Measurements from ENCODE around the gene LRG1. TPM values are rescaled to one million over a fixed set of nuclear protein-coding genes. Genes with fewer than 3 reads are reported as not detected.
A peak's percentile ranks its signal among the peaks of the same experiment; 100 is the strongest.

Gene LRG1
- total and polyA plus RNA-seq, 7 donors, result 0.36 to 21.0 (median 2.4) TPM; not detected in 1

DNA sequence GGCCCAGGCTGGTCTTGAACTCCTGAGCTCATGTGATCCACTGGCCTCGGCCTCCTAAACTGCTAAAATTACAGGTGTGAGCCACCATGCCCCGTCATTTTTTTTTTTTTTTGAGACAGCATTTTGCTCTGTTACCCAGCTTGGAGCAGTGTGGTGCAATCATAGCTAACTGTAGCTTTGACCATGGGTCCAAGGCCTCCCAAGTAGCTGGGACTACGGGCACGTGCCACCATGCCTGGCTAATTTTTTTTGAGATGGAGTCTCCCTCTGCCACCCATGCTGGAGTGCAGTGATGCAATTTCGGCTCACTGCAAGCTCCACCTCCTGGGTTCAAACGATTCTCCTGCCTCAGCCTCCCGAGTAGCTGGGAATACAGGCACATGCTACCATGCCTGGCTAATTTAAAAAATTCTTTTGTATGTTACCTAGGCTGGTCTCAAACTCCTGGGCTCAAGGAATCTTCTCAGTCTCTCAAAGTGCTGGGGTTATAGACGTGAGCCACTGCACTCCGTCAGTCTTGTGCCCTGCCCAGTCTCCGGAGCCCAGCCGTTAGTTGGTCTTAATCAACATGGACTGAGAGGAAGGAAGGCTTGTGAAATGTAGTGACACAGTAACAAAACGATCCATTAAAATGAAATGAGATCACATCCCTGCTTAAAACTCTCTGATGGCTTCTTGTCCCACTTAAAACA lies 1.4 kb upstream of the LRG1 start:
- TF ChIP-seq EP300 (IDR thresholded peaks at IDR 0.05) (no peak), POLR2AphosphoS5 (IDR thresholded peaks at IDR 0.05) (no peak), POLR2A (IDR thresholded peaks at IDR 0.05) (no peak)
- TF ChIP-seq, protein P1, sequence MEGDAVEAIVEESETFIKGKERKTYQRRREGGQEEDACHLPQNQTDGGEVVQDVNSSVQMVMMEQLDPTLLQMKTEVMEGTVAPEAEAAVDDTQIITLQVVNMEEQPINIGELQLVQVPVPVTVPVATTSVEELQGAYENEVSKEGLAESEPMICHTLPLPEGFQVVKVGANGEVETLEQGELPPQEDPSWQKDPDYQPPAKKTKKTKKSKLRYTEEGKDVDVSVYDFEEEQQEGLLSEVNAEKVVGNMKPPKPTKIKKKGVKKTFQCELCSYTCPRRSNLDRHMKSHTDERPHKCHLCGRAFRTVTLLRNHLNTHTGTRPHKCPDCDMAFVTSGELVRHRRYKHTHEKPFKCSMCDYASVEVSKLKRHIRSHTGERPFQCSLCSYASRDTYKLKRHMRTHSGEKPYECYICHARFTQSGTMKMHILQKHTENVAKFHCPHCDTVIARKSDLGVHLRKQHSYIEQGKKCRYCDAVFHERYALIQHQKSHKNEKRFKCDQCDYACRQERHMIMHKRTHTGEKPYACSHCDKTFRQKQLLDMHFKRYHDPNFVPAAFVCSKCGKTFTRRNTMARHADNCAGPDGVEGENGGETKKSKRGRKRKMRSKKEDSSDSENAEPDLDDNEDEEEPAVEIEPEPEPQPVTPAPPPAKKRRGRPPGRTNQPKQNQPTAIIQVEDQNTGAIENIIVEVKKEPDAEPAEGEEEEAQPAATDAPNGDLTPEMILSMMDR (IDR thresholded peaks at IDR 0.05), result no peak
- Histone ChIP-seq H3K4me1 (no peaks in the 10 kb centered on the region), H3K27ac (peak overlapping the region in 1 of 4 donors; percentile 25), H3K4me3 (no peak overlapping the region), H3K27me3 (peaks cover 0 to 4% (median 3%) of the 10 kb centered on the region in 3 donors), H3K9me3 (peaks cover 0 to 6% (median 2%) of the 10 kb centered on the region in 4 donors), H3K36me3 (no peaks in the 10 kb centered on the region)
- 83 to 86% methylated on average over 12 of the region's 12 CpGs for WGBS, 2 donors
- intact Hi-C loops (cut with DNase I), result no loop called here
- no peak for DNase-seq

DNA sequence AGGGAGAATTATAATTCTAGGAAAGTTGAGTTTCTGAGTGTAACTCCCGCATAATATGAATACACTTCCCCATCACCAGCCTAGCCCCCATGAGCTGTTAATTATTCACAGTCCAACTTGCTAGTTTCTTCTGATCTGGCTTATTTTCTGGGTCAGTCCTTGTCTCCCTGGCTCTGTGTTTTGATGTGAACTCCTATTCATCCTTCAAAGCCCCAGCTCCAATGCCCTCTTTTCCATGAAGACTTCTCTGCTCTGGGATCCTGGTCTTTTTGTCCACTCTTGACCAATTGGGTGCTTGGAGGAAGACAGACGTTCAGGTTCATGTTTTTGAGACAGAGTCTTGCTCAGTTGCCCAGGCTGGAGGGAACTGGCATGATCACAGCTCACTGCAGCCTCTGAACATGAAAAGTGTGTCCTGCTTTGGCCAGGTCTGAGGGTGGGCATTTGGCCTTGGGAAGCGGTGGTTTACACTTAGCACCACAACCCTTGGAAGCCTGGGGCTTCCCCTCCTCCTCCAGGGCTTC lies 605 bp downstream of the LRG1 start:
- intact Hi-C loops (cut with DNase I), result no loop called here
- Histone ChIP-seq H3K27me3 (peaks cover 0 to 13% (median 4%) of the 10 kb centered on the region in 3 donors), H3K36me3 (no peaks in the 10 kb centered on the region), H3K9me3 (peaks cover 0 to 6% (median 2%) of the 10 kb centered on the region in 4 donors), H3K27ac (peak overlapping the region in 1 of 4 donors; percentile 3), H3K4me3 (no peak overlapping the region), H3K4me1 (peaks cover 0 to 13% (median 11%) of the 10 kb centered on the region in 4 donors)
- TF ChIP-seq, protein P1 (IDR thresholded peaks at IDR 0.05), result no peak
- no peak for TF ChIP-seq POLR2AphosphoS5 (IDR thresholded peaks at IDR 0.05)
- no peak for DNase-seq
- WGBS, 2 donors, result 83 to 91% methylated on average over 3 of the region's 3 CpGs

DNA sequence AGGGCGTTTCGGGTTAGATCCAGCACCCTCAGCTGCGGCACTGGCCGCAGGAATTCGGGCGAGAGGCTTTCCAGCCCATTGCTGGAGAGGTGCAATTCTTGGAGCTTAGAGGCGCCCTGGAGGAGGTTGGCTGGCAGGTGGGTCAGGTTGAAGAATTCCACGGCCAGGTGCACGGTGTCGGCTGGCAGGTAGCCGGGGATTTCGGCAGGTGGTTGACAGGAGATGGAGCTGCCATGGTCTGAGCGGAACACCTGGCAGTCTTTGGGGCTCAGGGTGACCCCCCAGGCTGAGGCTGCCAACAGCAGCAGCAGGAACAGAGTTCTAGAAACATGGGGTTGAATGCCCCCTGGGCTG lies 1.3 kb downstream of the LRG1 start:
- Histone ChIP-seq H3K9me3 (peaks cover 0 to 6% (median 2%) of the 10 kb centered on the region in 4 donors), H3K4me1 (peaks cover 0 to 13% (median 11%) of the 10 kb centered on the region in 4 donors), H3K27ac (no peak overlapping the region), H3K4me3 (no peak overlapping the region), H3K27me3 (peaks cover 0 to 13% (median 4%) of the 10 kb centered on the region in 3 donors), H3K36me3 (no peaks in the 10 kb centered on the region)
- TF ChIP-seq EP300 (IDR thresholded peaks at IDR 0.05) (no peak), POLR2AphosphoS5 (IDR thresholded peaks at IDR 0.05) (no peak), POLR2A (IDR thresholded peaks at IDR 0.05) (no peak)
- TF ChIP-seq, protein P1 (IDR thresholded peaks at IDR 0.05), result no peak
- DNase-seq, result no peak
- intact Hi-C loops (cut with DNase I), result no loop called here
- 96% methylated on average over 13 of the region's 13 CpGs for WGBS, 2 donors

DNA sequence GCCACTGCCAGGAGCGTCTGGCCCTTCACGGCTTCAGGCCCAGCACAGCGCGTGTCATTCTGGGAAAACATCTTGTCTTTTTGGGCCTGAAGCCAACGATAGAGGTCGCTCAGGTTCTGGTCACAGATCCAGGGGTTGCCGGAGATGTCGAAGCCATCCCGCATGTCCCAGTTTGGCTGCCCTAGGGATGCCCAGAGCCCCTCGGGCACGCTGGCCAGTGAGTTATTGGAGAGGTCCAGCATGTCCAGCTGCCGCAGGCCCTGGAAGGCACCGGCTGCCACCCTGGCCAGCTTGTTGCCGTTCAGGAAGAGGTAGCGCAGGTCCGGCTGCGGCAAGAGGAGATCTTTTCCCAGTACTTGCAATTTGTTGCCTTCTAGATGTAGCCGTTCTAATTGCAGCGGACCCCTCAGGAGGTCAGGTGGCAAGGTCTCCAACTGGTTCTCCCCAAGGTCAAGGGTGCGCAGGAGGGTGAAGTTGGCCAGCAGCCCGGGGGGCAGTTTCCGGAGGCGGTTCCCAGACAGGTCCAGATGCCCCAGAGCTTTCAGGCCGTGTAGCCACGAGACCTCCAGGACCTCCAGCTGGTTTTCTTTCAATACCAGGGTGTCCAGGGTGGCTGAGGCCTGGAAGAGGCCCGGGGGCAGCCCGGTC lies 1.8 kb downstream of the LRG1 start:
- no peak overlapping the region for H3K4me3 ChIP-seq
- no peaks in the 10 kb centered on the region for H3K36me3 ChIP-seq
- intact Hi-C loops (cut with DNase I), result no loop called here
- no peak for DNase-seq
- H3K4me1 ChIP-seq, result peaks cover 0 to 13% (median 11%) of the 10 kb centered on the region in 4 donors
- peaks cover 0 to 13% (median 4%) of the 10 kb centered on the region in 3 donors for H3K27me3 ChIP-seq
- no peak overlapping the region for H3K27ac ChIP-seq
- WGBS, 2 donors, result 87 to 91% methylated on average over 27 of the region's 27 CpGs
- TF ChIP-seq POLR2A (IDR thresholded peaks at IDR 0.05) (no peak), EP300 (IDR thresholded peaks at IDR 0.05) (no peak), POLR2AphosphoS5 (IDR thresholded peaks at IDR 0.05) (no peak)
- H3K9me3 ChIP-seq, result peaks cover 0 to 6% (median 2%) of the 10 kb centered on the region in 4 donors

DNA sequence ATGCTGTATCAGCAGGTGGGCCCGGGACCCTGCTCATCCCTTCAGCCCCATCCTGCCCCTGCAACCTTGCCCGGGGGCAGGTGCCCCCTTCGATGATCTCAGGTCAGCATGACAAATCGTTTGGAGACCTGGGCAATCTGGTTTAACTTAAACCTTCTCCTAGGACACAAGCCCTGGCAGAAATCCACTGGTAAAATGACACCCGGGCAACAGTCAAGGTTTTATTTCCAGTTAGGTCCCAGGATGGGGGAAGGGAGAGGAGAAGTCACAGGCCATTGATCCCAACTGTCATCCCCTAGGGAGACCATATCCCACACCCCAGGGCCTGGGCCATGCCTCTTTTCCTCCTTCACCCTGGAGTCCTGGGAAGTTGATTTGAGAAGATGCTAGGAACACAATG lies 3.0 kb downstream of the LRG1 start:
- no peak overlapping the region for H3K4me3 ChIP-seq
- peaks cover 0 to 13% (median 11%) of the 10 kb centered on the region in 4 donors for H3K4me1 ChIP-seq
- TF ChIP-seq, protein P1 (IDR thresholded peaks at IDR 0.05), result no peak
- TF ChIP-seq EP300 (IDR thresholded peaks at IDR 0.05) (no peak), POLR2A (IDR thresholded peaks at IDR 0.05) (no peak), POLR2AphosphoS5 (IDR thresholded peaks at IDR 0.05) (no peak)
- H3K27me3 ChIP-seq, result peaks cover 0 to 13% (median 4%) of the 10 kb centered on the region in 3 donors
- 41 to 66% methylated on average over 5 of the region's 5 CpGs for WGBS, 2 donors
- peaks cover 0 to 6% (median 2%) of the 10 kb centered on the region in 4 donors for H3K9me3 ChIP-seq
- no peak for DNase-seq
- H3K36me3 ChIP-seq, result no peaks in the 10 kb centered on the region
- intact Hi-C loops (cut with DNase I), result no loop called here
- no peak overlapping the region for H3K27ac ChIP-seq
